Astrocyte (in vitro differentiated cells and primary cell): ENCODE results near the gene ZNF280D. TPM values are rescaled to one million over a fixed set of nuclear protein-coding genes. Genes with fewer than 3 reads are reported as not detected.

Source experiments
- DNase-seq: peaks from one replicate; pipeline ENCODE4 v3.0.0-alpha.2; 2010; ENCODE audit warnings: low read depth
- FAIRE-seq: peaks from 2 replicates; lab custom pipeline; 2011; peaks lifted over from hg19 to GRCh38; lab: Jason Lieb, UNC
- H2AFZ ChIP-seq: 2 replicates; pipeline ENCODE4 v1.6.0; 2012; ENCODE audit warnings: low read depth, low read length, inconsistent platforms
- H3K27ac ChIP-seq: 2 replicates; pipeline ENCODE4 v1.5.1; 2011; ENCODE audit warnings: low read depth, low read length, inconsistent platforms
- H3K27me3 ChIP-seq: 2 replicates; pipeline ENCODE4 v1.6.0; 2011; ENCODE audit warnings: low read length, inconsistent platforms; ENCODE audit not compliant: insufficient read depth
- H3K36me3 ChIP-seq: 2 replicates; pipeline ENCODE4 v1.5.1; 2011; ENCODE audit warnings: low read length, inconsistent platforms; ENCODE audit not compliant: insufficient read depth
- H3K4me1 ChIP-seq: 2 replicates; pipeline ENCODE4 v1.5.1; 2011; ENCODE audit warnings: low read length, inconsistent platforms; ENCODE audit not compliant: insufficient read depth
- H3K4me2 ChIP-seq: 2 replicates; pipeline ENCODE4 v1.6.0; 2012; ENCODE audit warnings: low read length, inconsistent platforms
- H3K4me3 ChIP-seq: 2 replicates; pipeline ENCODE4 v1.5.1; 2011; ENCODE audit warnings: low read depth, mild to moderate bottlenecking, low read length, inconsistent platforms; ENCODE audit not compliant: insufficient read depth
- H3K79me2 ChIP-seq: 2 replicates; pipeline ENCODE4 v1.6.0; 2012; ENCODE audit warnings: mild to moderate bottlenecking, low read length, inconsistent platforms; ENCODE audit not compliant: insufficient read depth
- H3K9ac ChIP-seq: 2 replicates; pipeline ENCODE4 v1.6.0; 2012; ENCODE audit warnings: mild to moderate bottlenecking, low read length, inconsistent platforms
- H3K9me3 ChIP-seq: 2 replicates; pipeline ENCODE4 v1.5.1; 2012; ENCODE audit warnings: low read depth, mild to moderate bottlenecking, low read length, inconsistent platforms; ENCODE audit not compliant: insufficient read depth
- H4K20me1 ChIP-seq: 2 replicates; pipeline ENCODE4 v1.6.0; 2012; ENCODE audit warnings: low read length, inconsistent platforms; ENCODE audit not compliant: insufficient read depth
- H3K27ac Mint-ChIP-seq: one replicate; pipeline ENCODE4 v1.8.0; 2021; ENCODE audit warnings: mild to moderate bottlenecking, mixed read lengths; ENCODE audit not compliant: unreplicated experiment
- H3K27me3 Mint-ChIP-seq: one replicate; pipeline ENCODE4 v1.8.0; 2021; ENCODE audit warnings: low read depth, mixed read lengths; ENCODE audit not compliant: unreplicated experiment
- H3K36me3 Mint-ChIP-seq: one replicate; pipeline ENCODE4 v1.8.0; 2021; ENCODE audit warnings: low read depth, mixed read lengths; ENCODE audit not compliant: unreplicated experiment
- H3K4me1 Mint-ChIP-seq: one replicate; pipeline ENCODE4 v1.8.0; 2021; ENCODE audit warnings: low read depth, mixed read lengths; ENCODE audit not compliant: unreplicated experiment
- H3K4me3 Mint-ChIP-seq: one replicate; pipeline ENCODE4 v1.8.0; 2021; ENCODE audit warnings: mild to moderate bottlenecking, moderate library complexity, mixed read lengths; ENCODE audit not compliant: unreplicated experiment
- H3K9me3 Mint-ChIP-seq: one replicate; pipeline ENCODE4 v1.8.0; 2021; ENCODE audit warnings: mild to moderate bottlenecking, mixed read lengths; ENCODE audit not compliant: unreplicated experiment
- CTCF ChIP-seq: IDR thresholded peaks from 2 replicates; pipeline ENCODE4 v1.5.1; 2011; ENCODE audit warnings: low read depth, mild to moderate bottlenecking, inconsistent platforms, low read length, moderate library complexity; ENCODE audit not compliant: insufficient read depth
- EZH2 ChIP-seq: IDR thresholded peaks from 2 replicates; pipeline ENCODE4 v1.6.1; 2012; ENCODE audit warnings: mild to moderate bottlenecking, low read length, inconsistent platforms; ENCODE audit not compliant: insufficient read depth
- total RNA-seq: library from RNA; stranded (reverse); gene quantifications from 2 replicates; pipeline ENCODE4 v1.2.1, GENCODE V29; 2021

The ZNF280D gene
- total RNA-seq, 1 donor from 2014 or later: 13.7 TPM

- peak; percentile 30 for DNase-seq
These were observed 125.0 kb downstream of the ZNF280D start for GRCh38 chr15:56608140-56608778.

GRCh38 chr15:56602253-56602652 is 131.1 kb downstream of the ZNF280D start:
- TF ChIP-seq CTCF (no peak), EZH2 (no peak)
- Histone ChIP-seq H3K9me3 (no peaks in the 10 kb centered on the region), H3K27ac (no peak overlapping the region), H3K4me2 (no peak overlapping the region), H3K9ac (no peak overlapping the region), H2AFZ (no peak overlapping the region), H3K27me3 (no peaks in the 10 kb centered on the region), H3K36me3 (no peaks in the 10 kb centered on the region), H4K20me1 (no peaks in the 10 kb centered on the region), H3K79me2 (no peaks in the 10 kb centered on the region), H3K4me3 (no peak overlapping the region), H3K4me1 (no peaks in the 10 kb centered on the region)
- H3K4me1 Mint-ChIP-seq: no peaks in the 10 kb centered on the region
- no peak overlapping the region for H3K4me3 Mint-ChIP-seq
- DNase-seq: no peak
- H3K36me3 Mint-ChIP-seq: no peaks in the 10 kb centered on the region
- FAIRE-seq: peak; percentile 34
- H3K9me3 Mint-ChIP-seq: peaks cover 8% of the 10 kb centered on the region
- H3K27me3 Mint-ChIP-seq: no peaks in the 10 kb centered on the region
- no peak overlapping the region for H3K27ac Mint-ChIP-seq

More at GRCh38 chr15:56608140-56608778, 125.0 kb downstream of the ZNF280D start:
- Histone ChIP-seq H3K9ac (no peak overlapping the region), H3K4me2 (no peak overlapping the region), H2AFZ (no peak overlapping the region), H3K27me3 (no peaks in the 10 kb centered on the region), H3K36me3 (no peaks in the 10 kb centered on the region), H3K79me2 (no peaks in the 10 kb centered on the region), H3K9me3 (no peaks in the 10 kb centered on the region), H3K4me1 (no peaks in the 10 kb centered on the region), H4K20me1 (no peaks in the 10 kb centered on the region), H3K27ac (no peak overlapping the region), H3K4me3 (no peak overlapping the region)
- H3K36me3 Mint-ChIP-seq: no peaks in the 10 kb centered on the region
- no peak overlapping the region for H3K4me3 Mint-ChIP-seq
- no peak overlapping the region for H3K27ac Mint-ChIP-seq
- H3K27me3 Mint-ChIP-seq: no peaks in the 10 kb centered on the region
- no peak for TF ChIP-seq CTCF
- no peak for TF ChIP-seq EZH2
- H3K9me3 Mint-ChIP-seq: no peaks in the 10 kb centered on the region
- H3K4me1 Mint-ChIP-seq: peaks cover 10% of the 10 kb centered on the region
- FAIRE-seq: no peak

- H3K27me3 ChIP-seq: no peaks in the 10 kb centered on the region
- no peaks in the 10 kb centered on the region for H3K27me3 Mint-ChIP-seq
- no peak overlapping the region for H3K27ac Mint-ChIP-seq
- H4K20me1 ChIP-seq: no peaks in the 10 kb centered on the region
- no peak overlapping the region for H3K27ac ChIP-seq
- no peak overlapping the region for H3K4me3 ChIP-seq
- H3K36me3 Mint-ChIP-seq: no peaks in the 10 kb centered on the region
- no peak overlapping the region for H2AFZ ChIP-seq
- no peaks in the 10 kb centered on the region for H3K79me2 ChIP-seq
- H3K4me1 ChIP-seq: no peaks in the 10 kb centered on the region
- no peaks in the 10 kb centered on the region for H3K36me3 ChIP-seq
- H3K9me3 ChIP-seq: no peaks in the 10 kb centered on the region
- H3K9me3 Mint-ChIP-seq: peaks cover 8% of the 10 kb centered on the region
- FAIRE-seq (no peak), DNase-seq (no peak)
- TF ChIP-seq CTCF (no peak), EZH2 (no peak)
- no peak overlapping the region for H3K4me2 ChIP-seq
- H3K4me1 Mint-ChIP-seq: no peaks in the 10 kb centered on the region
- H3K4me3 Mint-ChIP-seq: no peak overlapping the region
- no peak overlapping the region for H3K9ac ChIP-seq
These were observed 132.9 kb downstream of the ZNF280D start for GRCh38 chr15:56600380-56600779.
